HepG2 (cell line): ENCODE data around the gene TSHZ1.

Experiments
- CREBL2 ChIP-seq: sonication (generic); formaldehyde crosslinking; IDR thresholded peaks from 2 replicates; pipeline ENCODE4 v1.8.1; 2023; ENCODE audit warnings: missing genetic modification reagents, mild to moderate bottlenecking, borderline replicate concordance
- FOSL1 ChIP-seq: sonication (generic); formaldehyde crosslinking; IDR thresholded peaks from 2 replicates; pipeline ENCODE4 v1.9.0; 2021; ENCODE audit warnings: missing genetic modification reagents, borderline replicate concordance
- IRX3 ChIP-seq: sonication (generic); formaldehyde crosslinking; IDR thresholded peaks from 2 replicates; pipeline ENCODE4 v1.8.1; 2023; ENCODE audit warnings: mild to moderate bottlenecking, low read depth, missing genetic modification reagents, borderline replicate concordance
- KDM1A ChIP-seq: IDR thresholded peaks from 2 replicates; pipeline ENCODE4 v1.6.1; 2016; ENCODE audit warnings: missing compliant biosample characterization
- MYC ChIP-seq: sonication (generic); formaldehyde crosslinking; IDR thresholded peaks from 2 replicates; pipeline ENCODE4 v1.9.0; 2021; ENCODE audit warnings: missing genetic modification reagents, borderline replicate concordance
- PCBP1 ChIP-seq: fragments of 200-400 bp; formaldehyde crosslinking; IDR thresholded peaks from 2 replicates; pipeline ENCODE4 v1.6.1; 2017; ENCODE audit warnings: mild to moderate bottlenecking, low read depth, low read length, borderline replicate concordance
- USF2 ChIP-seq, 2 experiments: sonication (generic) in 1 of 2; formaldehyde crosslinking in 1 of 2; IDR thresholded peaks; 2 replicates each; pipeline versions ENCODE4 v1.5.1 to v1.6.1; 2011 to 2020; ENCODE audit warnings: borderline replicate concordance in 1 of 2, low read depth in 1 of 2, low read length in 1 of 2, mild to moderate bottlenecking in 1 of 2, missing genetic modification reagents in 1 of 2, moderate library complexity in 1 of 2
- XRCC5 ChIP-seq: fragments of 200-400 bp; formaldehyde crosslinking; optimal IDR thresholded peaks from 2 replicates; pipeline ENCODE3; 2017; ENCODE audit warnings: mild to moderate bottlenecking, low read length
- TF ChIP-seq, protein P1 (sequence below): sonication (generic); formaldehyde crosslinking; IDR thresholded peaks from 2 replicates; pipeline ENCODE4 v1.4.0; 2020; ENCODE audit warnings: missing genetic modification reagents; ENCODE audit errors: not compliant biosample characterization

- TF ChIP-seq PCBP1 (no peak), XRCC5 (no peak), USF2 (IDR thresholded peaks at IDR 0.05; ENCODE audit: low read depth, low read length) (no peak), USF2 (CRISPR knock-in tag; IDR thresholded peaks at IDR 0.05; ENCODE audit: borderline replicate concordance) (no peak), KDM1A (CRISPR knock-in tag) (no peak), FOSL1 (no peak), MYC (no peak), CREBL2 (CRISPR knock-in tag) (no peak), IRX3 (CRISPR knock-in tag) (peak; percentile 12; the same call in 1 of the 2 replicates)
- TF ChIP-seq, protein P1, sequence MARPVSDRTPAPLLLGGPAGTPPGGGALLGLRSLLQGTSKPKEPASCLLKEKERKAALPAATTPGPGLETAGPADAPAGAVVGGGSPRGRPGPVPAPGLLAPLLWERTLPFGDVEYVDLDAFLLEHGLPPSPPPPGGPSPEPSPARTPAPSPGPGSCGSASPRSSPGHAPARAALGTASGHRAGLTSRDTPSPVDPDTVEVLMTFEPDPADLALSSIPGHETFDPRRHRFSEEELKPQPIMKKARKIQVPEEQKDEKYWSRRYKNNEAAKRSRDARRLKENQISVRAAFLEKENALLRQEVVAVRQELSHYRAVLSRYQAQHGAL, result no peak
Measured at GRCh38 chr18:75209951-75210258, 692 bp upstream of the TSHZ1 start.
